WTC11 (cell line): ENCODE results near the gene ABCB8.

Source experiments
- CTCF ChIP-seq: fragments of 200-600 bp; IDR thresholded peaks from 2 replicates; pipeline ENCODE4 v1.8.0; 2022; ENCODE audit warnings: antibody characterized with exemption
- ETV6 ChIP-seq: sonication (generic); formaldehyde crosslinking; IDR thresholded peaks from 2 replicates; pipeline ENCODE4 v1.8.1; 2022; ENCODE audit warnings: mild to moderate bottlenecking, missing genetic modification reagents
- MAX ChIP-seq: sonication (generic); formaldehyde crosslinking; IDR thresholded peaks from 2 replicates; pipeline ENCODE4 v1.8.0; 2022; ENCODE audit warnings: mild to moderate bottlenecking, missing genetic modification reagents
- STAT6 ChIP-seq: sonication (generic); formaldehyde crosslinking; conservative IDR thresholded peaks from 2 replicates; pipeline ENCODE4 v1.8.1; 2023; ENCODE audit warnings: mild to moderate bottlenecking, low read depth, missing genetic modification reagents, moderate library complexity
- TF ChIP-seq, protein P1 (sequence below): sonication (generic); formaldehyde crosslinking; conservative IDR thresholded peaks from 2 replicates; pipeline ENCODE4 v1.8.1; 2022; ENCODE audit warnings: mild to moderate bottlenecking, missing genetic modification reagents

GRCh38 chr7:151051108-151051507 is 22.9 kb downstream of the ABCB8 start:
- no peak for TF ChIP-seq CTCF
- no peak for TF ChIP-seq STAT6 (CRISPR knock-in tag)
- peak; percentile 97 for TF ChIP-seq ETV6 (CRISPR knock-in tag)
- TF ChIP-seq, protein P1, sequence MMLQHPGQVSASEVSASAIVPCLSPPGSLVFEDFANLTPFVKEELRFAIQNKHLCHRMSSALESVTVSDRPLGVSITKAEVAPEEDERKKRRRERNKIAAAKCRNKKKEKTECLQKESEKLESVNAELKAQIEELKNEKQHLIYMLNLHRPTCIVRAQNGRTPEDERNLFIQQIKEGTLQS (CRISPR knock-in tag): peak; percentile 90
- peak; percentile 99 for TF ChIP-seq MAX (CRISPR knock-in tag)
